Transverse colon (tissue), 4 donors: ENCODE measurements around the gene NAA11. TPM values are rescaled to one million over a fixed set of nuclear protein-coding genes. Genes with fewer than 3 reads are reported as not detected.

Experiments
- DNase-seq: peaks from one replicate; pipeline ENCODE4 v3.0.0-alpha.2; 2019
- H3K27ac ChIP-seq, 4 donors: fragments of 200-600 bp; sonication (generic); 2 replicates each; pipeline ENCODE4 v1.5.1; 2016 to 2018; ENCODE audit warnings: inconsistent platforms in 4 of 4
- H3K27me3 ChIP-seq: fragments of 200-600 bp; sonication (generic); 2 replicates; pipeline ENCODE4 v1.5.1; 2017; ENCODE audit warnings: inconsistent platforms
- H3K36me3 ChIP-seq, 4 donors: fragments of 200-600 bp; sonication (generic); 2 replicates each; pipeline ENCODE4 v1.5.1; 2017 to 2019; ENCODE audit warnings: inconsistent platforms in 4 of 4
- H3K4me1 ChIP-seq, 4 donors: fragments of 200-600 bp; sonication (generic); 2 replicates each; pipeline ENCODE4 v1.5.1; 2017 to 2020; ENCODE audit warnings: inconsistent platforms in 4 of 4
- H3K4me3 ChIP-seq, 4 donors: fragments of 200-600 bp; sonication (generic); 1 replicate in 1 of 4; 2 replicates in 3 of 4; pipeline versions ENCODE4 v1.5.1 to v1.6.1; 2017 to 2019; ENCODE audit warnings: inconsistent platforms in 4 of 4
- H3K9me3 ChIP-seq, 2 donors: fragments of 200-600 bp; sonication (generic); 2 replicates each; pipeline ENCODE4 v1.5.1; 2017 to 2019; ENCODE audit warnings: inconsistent platforms in 2 of 2
- EP300 ChIP-seq: sonication (generic); formaldehyde crosslinking; IDR thresholded peaks from one replicate; pipeline ENCODE4 v1.6.1; 2017; ENCODE audit warnings: antibody characterized with exemption, low read depth
- POLR2A ChIP-seq: fragments of 450-650 bp; IDR thresholded peaks from one replicate; pipeline ENCODE4 v1.6.1; 2016; ENCODE audit warnings: antibody characterized with exemption, mild to moderate bottlenecking, moderate library complexity
- POLR2AphosphoS5 ChIP-seq, 3 donors: sonication (generic); formaldehyde crosslinking; IDR thresholded peaks; one replicate each; pipeline ENCODE4 v1.6.1; 2016; ENCODE audit warnings: antibody characterized with exemption in 3 of 3
- WGBS, 2 donors: methylation state at CpG; one replicate each; pipeline ENCODE4 v1.1.5; 2018; ENCODE audit warnings: low coverage in 1 of 2; 5-methylcytosine and 5-hydroxymethylcytosine counted together
- in situ Hi-C, 4 donors: fragments of 200-750 bp; cut with MboI; loops; one replicate each; pipeline versions ENCODE4 v1.15.0 to v1.15.1; 2017; ENCODE audit warnings: low sequenced_read_pairs in 3 of 4, low pct_ligation_motif_present in 1 of 4, low pct_unique_long_range_greater_than_20kb in 1 of 4
- intact Hi-C: fragments of 100-400 bp; cut with DNase I; formaldehyde crosslinking; loops from one replicate; pipeline ENCODE4 v1.15.1; 2023; ENCODE audit warnings: low total_unique reads
- total RNA-seq, 4 donors: library from RNA; depleted of rRNA; stranded (reverse); fragments of >200 nt; gene quantifications; one replicate each; pipeline ENCODE4 v1.1.0, GENCODE V29; 2016
- TF ChIP-seq, protein P1 (sequence below), 5 experiments: fragments of 200-600 bp in 3 of 5; fragments of 450-650 bp in 2 of 5; sonication (generic) in 3 of 5; IDR thresholded peaks; 1 replicate in 2 of 5; 2 replicates in 3 of 5; pipeline ENCODE4 v1.5.1; 2016 to 2017; ENCODE audit warnings: antibody characterized with exemption in 5 of 5, inconsistent platforms in 3 of 5, mild to moderate bottlenecking in 2 of 5, moderate library complexity in 1 of 5

Gene NAA11
- total RNA-seq, 4 donors from 2014 or later = not detected

DNA sequence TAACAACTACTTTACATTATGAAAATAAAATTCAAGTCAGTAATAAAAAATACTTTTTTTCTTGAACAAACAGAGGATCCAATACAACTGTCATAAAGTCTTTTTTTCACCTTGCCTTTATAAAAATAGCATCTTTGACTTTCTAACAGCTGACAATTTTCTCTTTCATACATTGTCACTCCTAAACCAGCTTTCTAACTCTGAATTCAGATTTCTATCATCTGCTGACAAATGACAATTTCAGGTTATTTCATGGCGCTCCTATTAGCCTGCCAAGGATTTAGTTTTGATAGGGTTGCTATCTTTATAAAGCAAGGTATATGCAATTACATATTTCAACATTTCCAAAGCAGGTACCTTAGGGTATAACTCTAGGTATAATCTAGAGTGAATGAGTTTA lies 14.6 kb downstream of the NAA11 start:
- TF ChIP-seq, protein P1, sequence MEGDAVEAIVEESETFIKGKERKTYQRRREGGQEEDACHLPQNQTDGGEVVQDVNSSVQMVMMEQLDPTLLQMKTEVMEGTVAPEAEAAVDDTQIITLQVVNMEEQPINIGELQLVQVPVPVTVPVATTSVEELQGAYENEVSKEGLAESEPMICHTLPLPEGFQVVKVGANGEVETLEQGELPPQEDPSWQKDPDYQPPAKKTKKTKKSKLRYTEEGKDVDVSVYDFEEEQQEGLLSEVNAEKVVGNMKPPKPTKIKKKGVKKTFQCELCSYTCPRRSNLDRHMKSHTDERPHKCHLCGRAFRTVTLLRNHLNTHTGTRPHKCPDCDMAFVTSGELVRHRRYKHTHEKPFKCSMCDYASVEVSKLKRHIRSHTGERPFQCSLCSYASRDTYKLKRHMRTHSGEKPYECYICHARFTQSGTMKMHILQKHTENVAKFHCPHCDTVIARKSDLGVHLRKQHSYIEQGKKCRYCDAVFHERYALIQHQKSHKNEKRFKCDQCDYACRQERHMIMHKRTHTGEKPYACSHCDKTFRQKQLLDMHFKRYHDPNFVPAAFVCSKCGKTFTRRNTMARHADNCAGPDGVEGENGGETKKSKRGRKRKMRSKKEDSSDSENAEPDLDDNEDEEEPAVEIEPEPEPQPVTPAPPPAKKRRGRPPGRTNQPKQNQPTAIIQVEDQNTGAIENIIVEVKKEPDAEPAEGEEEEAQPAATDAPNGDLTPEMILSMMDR (IDR thresholded peaks at IDR 0.05) = no peak
- no peak for TF ChIP-seq POLR2A
- TF ChIP-seq POLR2AphosphoS5 (IDR thresholded peaks at IDR 0.05) = no peak
- TF ChIP-seq EP300 = no peak
- 83 to 100% methylated on average over 1 of the region's 1 CpG for WGBS, 2 donors

DNA sequence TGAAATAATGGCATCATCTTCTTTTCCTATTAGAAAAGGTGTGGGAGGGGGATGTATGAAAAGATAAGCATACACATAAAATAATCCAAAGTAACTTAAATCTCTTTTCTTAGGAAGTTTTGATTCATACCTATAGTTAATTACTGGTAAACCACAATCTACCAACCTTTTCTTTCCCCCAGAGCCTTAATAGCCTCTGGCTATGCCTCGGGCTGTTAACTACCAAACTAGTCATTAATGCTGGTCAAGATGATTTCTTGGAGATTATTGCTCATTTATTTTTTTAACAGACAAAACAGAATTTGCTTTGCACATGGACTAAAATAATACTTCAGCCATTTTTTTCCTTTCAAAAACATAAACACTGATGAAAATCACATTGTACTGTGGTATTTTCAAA lies 16.9 kb downstream of the NAA11 start:
- DNase-seq = no peak
- intact Hi-C loops = no loop called here
- Histone ChIP-seq H3K4me3 (no peak overlapping the region), H3K4me1 (no peaks in the 10 kb centered on the region), H3K36me3 (no peaks in the 10 kb centered on the region), H3K27me3 (no peaks in the 10 kb centered on the region), H3K27ac (no peak overlapping the region), H3K9me3 (no peaks in the 10 kb centered on the region)
- TF ChIP-seq, protein P1 (IDR thresholded peaks at IDR 0.05) = no peak
- TF ChIP-seq EP300 (no peak), POLR2AphosphoS5 (IDR thresholded peaks at IDR 0.05) (no peak), POLR2A (no peak)
- in situ Hi-C loops = no loop called here
- WGBS, 2 donors = 90 to 91% methylated on average over 1 of the region's 1 CpG

More for the DNA sequence above, 14.6 kb downstream of the NAA11 start:
- no peaks in the 10 kb centered on the region for H3K4me1 ChIP-seq
- no peaks in the 10 kb centered on the region for H3K27me3 ChIP-seq
- H3K27ac ChIP-seq = no peak overlapping the region
- no peaks in the 10 kb centered on the region for H3K36me3 ChIP-seq
- intact Hi-C loops (no loop called here), in situ Hi-C loops (no loop called here)
- no peak for DNase-seq
- H3K9me3 ChIP-seq = no peaks in the 10 kb centered on the region
- no peak overlapping the region for H3K4me3 ChIP-seq

DNA sequence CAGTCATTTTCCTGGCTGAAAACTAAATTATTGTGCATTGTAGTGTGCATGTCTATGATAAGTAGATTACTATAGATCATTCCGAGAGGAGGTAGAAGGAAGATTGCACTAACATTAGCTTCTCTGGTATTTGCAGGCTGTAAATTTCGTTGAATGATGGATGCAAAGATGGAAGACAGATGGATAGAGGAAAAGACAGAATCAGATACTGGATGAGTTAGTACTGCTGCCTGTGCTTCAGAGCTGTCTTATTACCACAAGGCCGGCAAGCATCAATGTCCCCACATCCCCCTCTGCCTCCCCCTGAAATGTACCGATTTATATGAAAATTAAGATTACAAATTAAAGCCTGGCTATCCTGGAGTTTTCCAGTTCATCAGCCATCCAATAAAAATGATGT lies 17.7 kb downstream of the NAA11 start:
- TF ChIP-seq POLR2AphosphoS5 (IDR thresholded peaks at IDR 0.05) = no peak
- TF ChIP-seq POLR2A = no peak
- TF ChIP-seq, protein P1 (IDR thresholded peaks at IDR 0.05) = no peak
- TF ChIP-seq EP300 = no peak
- in situ Hi-C loops = no loop called here
- intact Hi-C loops = no loop called here
- H3K4me3 ChIP-seq = no peak overlapping the region
- WGBS, 2 donors = 82 to 87% methylated on average over 3 to 4 of the region's 4 CpGs
- H3K27ac ChIP-seq = no peak overlapping the region
- H3K9me3 ChIP-seq = no peaks in the 10 kb centered on the region
- DNase-seq = no peak
- no peaks in the 10 kb centered on the region for H3K4me1 ChIP-seq
- H3K36me3 ChIP-seq = no peaks in the 10 kb centered on the region
- H3K27me3 ChIP-seq = no peaks in the 10 kb centered on the region

DNA sequence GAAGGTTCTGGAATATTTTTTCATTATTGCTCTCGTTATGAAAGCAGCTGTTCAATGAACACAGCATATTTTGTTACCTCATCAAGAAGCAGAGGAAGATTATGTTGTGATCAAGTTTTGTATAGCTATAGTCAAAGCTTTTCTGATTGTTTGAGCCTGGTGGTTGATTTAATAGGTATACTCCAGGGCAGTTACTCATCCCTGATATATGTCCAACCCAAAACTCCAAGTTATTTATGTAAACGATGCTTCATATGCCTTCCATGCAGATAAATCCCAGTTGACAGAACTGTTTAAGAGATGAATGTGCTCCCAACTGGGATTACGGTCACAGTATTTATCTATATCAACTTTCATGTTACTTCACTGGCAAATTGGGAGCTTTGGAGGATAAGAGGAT lies 19.1 kb downstream of the NAA11 start:
- intact Hi-C loops (no loop called here), in situ Hi-C loops (no loop called here)
- no peak for DNase-seq
- Histone ChIP-seq H3K27me3 (no peaks in the 10 kb centered on the region), H3K9me3 (no peaks in the 10 kb centered on the region), H3K4me1 (no peaks in the 10 kb centered on the region), H3K27ac (no peak overlapping the region), H3K4me3 (no peak overlapping the region), H3K36me3 (no peaks in the 10 kb centered on the region)
- WGBS, 2 donors = 38 to 64% methylated on average over 2 to 3 of the region's 3 CpGs
- TF ChIP-seq POLR2A = no peak

DNA sequence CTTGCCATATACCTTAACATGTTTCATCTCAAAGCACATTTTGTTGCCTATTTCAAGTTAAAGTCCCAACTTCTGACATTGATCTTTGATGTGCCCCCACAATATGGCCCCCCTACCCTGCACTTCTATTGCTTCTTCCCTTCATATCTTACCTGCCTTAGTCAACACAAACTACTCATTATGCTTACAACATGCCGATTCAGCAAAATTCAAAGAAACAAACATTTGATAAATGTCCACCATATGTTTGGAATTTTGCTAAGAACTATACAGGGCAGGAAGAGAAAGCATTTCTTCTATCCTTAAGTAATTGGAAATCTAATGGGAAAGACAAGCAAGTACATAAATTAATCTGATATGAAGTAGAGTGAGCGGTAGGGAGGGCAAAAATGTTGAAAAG lies 25.6 kb downstream of the NAA11 start:
- Histone ChIP-seq H3K27ac (no peak overlapping the region), H3K4me3 (no peak overlapping the region), H3K36me3 (no peaks in the 10 kb centered on the region), H3K9me3 (no peaks in the 10 kb centered on the region), H3K27me3 (no peaks in the 10 kb centered on the region), H3K4me1 (no peaks in the 10 kb centered on the region)
- intact Hi-C loops (no loop called here), in situ Hi-C loops (no loop called here)
- no peak for DNase-seq
- no peak for TF ChIP-seq POLR2A
- no peak for TF ChIP-seq EP300
- TF ChIP-seq, protein P1 (IDR thresholded peaks at IDR 0.05) = no peak
- TF ChIP-seq POLR2AphosphoS5 (IDR thresholded peaks at IDR 0.05) = no peak
- WGBS, 2 donors = 89 to 92% methylated on average over 2 of the region's 2 CpGs
